ENCODE measurements around the gene CCS. TPM values are rescaled to one million over a fixed set of nuclear protein-coding genes. Genes with fewer than 3 reads are reported as not detected.
"Not testable (repeated sequence)": the region's sequence is repeated elsewhere in the genome, so short reads cannot be mapped to it uniquely, and the experiment has no call there.

CCS gene
- total RNA-seq, 2 donors from 2014 or later, result 29.0 to 31.0 TPM

- DNase-seq (ENCODE audit: low spot score), result no peak
- Mint-ChIP-seq H3K36me3 (no peaks in the 10 kb centered on the region), H3K9me3 (no peaks in the 10 kb centered on the region)
Observed at GRCh38 chr11:66589996-66590675, 2.8 kb upstream of the CCS start.

GRCh38 chr11:66591175-66591574 lies 1.8 kb upstream of the CCS start:
- Mint-ChIP-seq H3K4me3 (no peak overlapping the region), H3K27ac (no peak overlapping the region), H3K9me3 (no peaks in the 10 kb centered on the region), H3K4me1 (ENCODE audit: low read depth in 2 of 2) (peaks cover 10 to 29% of the 10 kb centered on the region in 2 donors), H3K36me3 (no peaks in the 10 kb centered on the region), H3K27me3 (no peaks in the 10 kb centered on the region)
- DNase-seq (ENCODE audit: low spot score) (no peak), ATAC-seq (no peak)

More at GRCh38 chr11:66589996-66590675, 2.8 kb upstream of the CCS start:
- Mint-ChIP-seq H3K4me3 (no peak overlapping the region), H3K27ac (no peak overlapping the region), H3K27me3 (no peaks in the 10 kb centered on the region), H3K4me1 (ENCODE audit: low read depth in 2 of 2) (peaks cover 10 to 20% of the 10 kb centered on the region in 2 donors)
- ATAC-seq, result no peak

- Mint-ChIP-seq H3K27ac (peak overlapping the region; percentile 91 to 99), H3K9me3 (no peaks in the 10 kb centered on the region), H3K36me3 (no peaks in the 10 kb centered on the region), H3K4me3 (peak overlapping the region; percentile 100), H3K27me3 (no peaks in the 10 kb centered on the region), H3K4me1 (ENCODE audit: low read depth in 2 of 2) (peaks cover 10 to 29% of the 10 kb centered on the region in 2 donors)
- no peak for ATAC-seq
- no peak for DNase-seq (ENCODE audit: low spot score)
Observed at GRCh38 chr11:66593303-66593635, 284 bp downstream of the CCS start.

GRCh38 chr11:66593650-66594049 lies 665 bp downstream of the CCS start:
- Mint-ChIP-seq H3K36me3 (no peaks in the 10 kb centered on the region), H3K27ac (peak overlapping the region; percentile 91 to 99), H3K4me3 (peak overlapping the region; percentile 100), H3K27me3 (no peaks in the 10 kb centered on the region), H3K9me3 (no peaks in the 10 kb centered on the region), H3K4me1 (ENCODE audit: low read depth in 2 of 2) (peaks cover 10 to 29% of the 10 kb centered on the region in 2 donors)
- no peak for DNase-seq (ENCODE audit: low spot score)
- ATAC-seq, result no peak

GRCh38 chr11:66595245-66595904 lies 2.4 kb downstream of the CCS start:
- H3K9me3 Mint-ChIP-seq, result no peaks in the 10 kb centered on the region
- H3K27me3 Mint-ChIP-seq, result no peaks in the 10 kb centered on the region
- ATAC-seq (no peak), DNase-seq (ENCODE audit: low spot score) (no peak)
- peaks cover 10 to 29% of the 10 kb centered on the region in 2 donors for H3K4me1 Mint-ChIP-seq (ENCODE audit: low read depth in 2 of 2)
- no peaks in the 10 kb centered on the region for H3K36me3 Mint-ChIP-seq
- H3K27ac Mint-ChIP-seq, result peak overlapping the region in 1 of 2 donors; percentile 34
- H3K4me3 Mint-ChIP-seq, result no peak overlapping the region

- Mint-ChIP-seq H3K27ac (no peak overlapping the region), H3K36me3 (no peaks in the 10 kb centered on the region), H3K4me1 (ENCODE audit: low read depth in 2 of 2) (peaks cover 0 to 14% of the 10 kb centered on the region in 2 donors), H3K4me3 (no peak overlapping the region), H3K27me3 (no peaks in the 10 kb centered on the region), H3K9me3 (no peaks in the 10 kb centered on the region)
- DNase-seq (ENCODE audit: low spot score) (no peak), ATAC-seq (no peak)
Observed at GRCh38 chr11:66598993-66599392, 6.0 kb downstream of the CCS start.

- no peak for DNase-seq (ENCODE audit: low spot score)
- Mint-ChIP-seq H3K4me1 (ENCODE audit: low read depth in 2 of 2) (peaks cover 0 to 8% of the 10 kb centered on the region in 2 donors), H3K27me3 (no peaks in the 10 kb centered on the region), H3K4me3 (no peak overlapping the region), H3K9me3 (no peaks in the 10 kb centered on the region), H3K27ac (no peak overlapping the region), H3K36me3 (no peaks in the 10 kb centered on the region)
- ATAC-seq, result no peak
Observed at GRCh38 chr11:66600219-66600618, 7.2 kb downstream of the CCS start.

- no peaks in the 10 kb centered on the region for H3K9me3 Mint-ChIP-seq
- peaks cover 0 to 3% of the 10 kb centered on the region in 2 donors for H3K4me1 Mint-ChIP-seq (ENCODE audit: low read depth in 2 of 2)
- H3K27me3 Mint-ChIP-seq, result no peaks in the 10 kb centered on the region
- H3K27ac Mint-ChIP-seq, result no peak overlapping the region
- H3K4me3 Mint-ChIP-seq, result no peak overlapping the region
- H3K36me3 Mint-ChIP-seq, result no peaks in the 10 kb centered on the region
- DNase-seq (ENCODE audit: low spot score), result no peak
- ATAC-seq, result no peak
Observed at GRCh38 chr11:66600631-66601233, 7.7 kb downstream of the CCS start.

GRCh38 chr11:66603072-66603471 lies 10.1 kb downstream of the CCS start:
- DNase-seq (ENCODE audit: low spot score) (no peak), ATAC-seq (no peak)
- Mint-ChIP-seq H3K36me3 (no peaks in the 10 kb centered on the region), H3K27ac (no peak overlapping the region), H3K4me3 (no peak overlapping the region), H3K9me3 (no peaks in the 10 kb centered on the region), H3K27me3 (no peaks in the 10 kb centered on the region), H3K4me1 (ENCODE audit: low read depth in 2 of 2) (no peaks in the 10 kb centered on the region)

- ATAC-seq, result no peak
- H3K4me3 Mint-ChIP-seq, result no peak overlapping the region
- H3K9me3 Mint-ChIP-seq, result no peaks in the 10 kb centered on the region
Observed at GRCh38 chr11:66604155-66604554, 11.2 kb downstream of the CCS start.

GRCh38 chr11:66606608-66607007 lies 13.6 kb downstream of the CCS start:
- not testable (repeated sequence) for H3K4me3 Mint-ChIP-seq; ATAC-seq; H3K9me3 Mint-ChIP-seq; H3K27me3 Mint-ChIP-seq; H3K36me3 Mint-ChIP-seq; DNase-seq (ENCODE audit: low spot score); H3K27ac Mint-ChIP-seq
- peaks cover 3 to 14% of the 10 kb centered on the region in 2 donors for H3K4me1 Mint-ChIP-seq (ENCODE audit: low read depth in 2 of 2)

More at GRCh38 chr11:66604155-66604554, 11.2 kb downstream of the CCS start:
- H3K27me3 Mint-ChIP-seq, result no peaks in the 10 kb centered on the region
- no peak for DNase-seq (ENCODE audit: low spot score)
- no peak overlapping the region for H3K27ac Mint-ChIP-seq
- no peaks in the 10 kb centered on the region for H3K4me1 Mint-ChIP-seq (ENCODE audit: low read depth in 2 of 2)
- H3K36me3 Mint-ChIP-seq, result no peaks in the 10 kb centered on the region

GRCh38 chr11:66607126-66607834 lies 14.3 kb downstream of the CCS start:
- H3K27ac Mint-ChIP-seq, result peak overlapping the region in 1 of 2 donors; percentile 39
- H3K4me3 Mint-ChIP-seq, result no peak overlapping the region
- no peak for DNase-seq (ENCODE audit: low spot score)
- no peaks in the 10 kb centered on the region for H3K27me3 Mint-ChIP-seq
- no peak for ATAC-seq
- H3K9me3 Mint-ChIP-seq, result no peaks in the 10 kb centered on the region
- peaks cover 3 to 14% of the 10 kb centered on the region in 2 donors for H3K4me1 Mint-ChIP-seq (ENCODE audit: low read depth in 2 of 2)
- H3K36me3 Mint-ChIP-seq, result no peaks in the 10 kb centered on the region

GRCh38 chr11:66609721-66610617 lies 17.0 kb downstream of the CCS start:
- ATAC-seq, result no peak

More at GRCh38 chr11:66609721-66610617, 17.0 kb downstream of the CCS start:
- DNase-seq (ENCODE audit: low spot score), result no peak
- Mint-ChIP-seq H3K27me3 (no peaks in the 10 kb centered on the region), H3K27ac (peak overlapping the region; percentile 19 to 68), H3K36me3 (no peaks in the 10 kb centered on the region), H3K9me3 (no peaks in the 10 kb centered on the region), H3K4me3 (no peak overlapping the region), H3K4me1 (ENCODE audit: low read depth in 2 of 2) (peaks cover 3 to 14% of the 10 kb centered on the region in 2 donors)

Measured in natural killer cell treated with Interleukin-12 subunit alpha and Interleukin-12 subunit beta and Interleukin-15 and Interleukin-18, amount 100 ng/mL, for 72 hours (primary cell).